ENCODE results near the gene DACT2.
"Not testable (repeated sequence)": the region's sequence is repeated elsewhere in the genome, so short reads cannot be mapped to it uniquely, and the experiment has no call there.

DACT2 gene

DNA sequence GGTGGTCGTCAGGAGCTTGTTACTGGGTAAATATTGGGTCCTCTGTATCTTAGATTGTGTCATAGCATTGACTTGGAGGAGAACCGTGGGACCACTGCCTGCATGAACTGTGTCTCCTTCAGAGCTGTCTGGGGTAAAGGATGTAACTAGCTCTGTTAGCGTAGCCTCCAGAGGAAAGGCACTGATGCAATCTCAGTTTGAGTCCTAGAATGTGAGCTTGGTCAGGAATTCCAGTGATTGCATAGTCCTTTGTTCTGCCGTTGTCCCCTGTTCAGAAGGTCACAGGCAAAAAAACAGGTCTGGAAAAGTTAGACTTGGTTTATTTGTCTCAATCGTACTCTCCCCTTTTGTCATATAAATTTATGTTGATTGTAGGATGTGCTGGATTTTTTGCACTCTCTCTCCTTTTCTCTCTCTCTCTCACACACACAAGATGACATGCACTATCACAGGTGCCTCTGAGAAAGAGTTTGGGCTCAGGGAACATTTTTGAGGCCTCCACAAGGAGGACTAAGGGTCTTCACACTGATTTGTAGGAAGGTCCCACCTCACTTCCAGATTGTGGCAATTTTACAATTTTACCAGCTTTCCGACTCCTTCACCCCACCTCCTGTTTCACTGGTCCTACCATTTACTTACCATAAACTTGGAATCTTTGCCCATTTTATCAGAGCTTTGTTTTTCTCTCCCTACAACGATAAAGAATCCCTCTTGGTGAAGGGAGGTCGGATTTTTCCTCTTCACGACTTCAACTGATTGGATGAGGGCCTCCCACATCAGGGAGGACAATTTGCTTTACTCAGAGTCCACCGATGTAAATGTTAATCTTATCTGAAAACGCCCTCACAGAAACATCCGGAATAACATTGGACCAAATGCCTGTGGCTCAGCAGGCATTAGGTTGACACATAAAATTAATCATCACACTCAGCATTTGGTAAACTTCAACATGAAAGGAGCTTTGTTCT, 7.0 kb upstream of the DACT2 start:
- DNase-seq = no peak

DNA sequence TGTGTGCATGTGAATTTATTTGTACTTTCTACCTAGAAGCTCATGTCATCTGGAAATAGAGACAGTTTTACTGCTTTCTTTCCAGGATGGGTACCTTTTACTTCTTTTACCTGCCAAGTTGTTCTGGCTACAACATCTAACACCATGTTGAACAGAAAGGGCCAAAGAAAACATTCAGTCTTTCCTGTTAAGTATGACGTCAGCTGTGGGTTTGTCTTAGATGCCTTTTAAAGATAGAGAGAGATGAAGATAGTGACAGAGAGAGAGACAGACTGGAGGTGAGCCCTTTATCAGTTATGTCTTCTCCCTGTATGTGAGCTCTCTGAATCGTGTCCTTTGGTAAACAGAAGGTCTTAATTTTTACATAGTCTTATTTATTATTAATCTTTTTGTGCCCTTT, 3.4 kb upstream of the DACT2 start:
- no peak for DNase-seq

DNA sequence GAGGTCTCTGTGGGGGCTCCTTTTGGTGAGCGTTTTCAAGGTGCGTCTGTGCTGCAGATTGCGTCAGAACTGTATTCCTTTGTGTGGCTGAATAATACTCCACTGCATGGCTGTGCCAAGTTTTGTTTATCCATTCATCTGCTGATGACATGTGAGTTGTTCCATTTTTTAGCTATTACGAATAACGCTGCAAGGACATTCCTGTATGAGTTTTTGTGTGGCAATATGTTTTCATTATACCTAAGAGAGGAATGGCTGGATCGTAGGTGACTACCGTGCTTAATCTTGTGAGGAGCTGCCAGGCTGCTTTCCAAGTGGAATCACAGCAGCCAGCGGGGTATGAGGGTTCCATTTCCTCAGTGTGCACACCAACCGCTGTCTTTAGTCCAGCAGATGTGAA, 1.1 kb upstream of the DACT2 start:
- no peak for DNase-seq

DNA sequence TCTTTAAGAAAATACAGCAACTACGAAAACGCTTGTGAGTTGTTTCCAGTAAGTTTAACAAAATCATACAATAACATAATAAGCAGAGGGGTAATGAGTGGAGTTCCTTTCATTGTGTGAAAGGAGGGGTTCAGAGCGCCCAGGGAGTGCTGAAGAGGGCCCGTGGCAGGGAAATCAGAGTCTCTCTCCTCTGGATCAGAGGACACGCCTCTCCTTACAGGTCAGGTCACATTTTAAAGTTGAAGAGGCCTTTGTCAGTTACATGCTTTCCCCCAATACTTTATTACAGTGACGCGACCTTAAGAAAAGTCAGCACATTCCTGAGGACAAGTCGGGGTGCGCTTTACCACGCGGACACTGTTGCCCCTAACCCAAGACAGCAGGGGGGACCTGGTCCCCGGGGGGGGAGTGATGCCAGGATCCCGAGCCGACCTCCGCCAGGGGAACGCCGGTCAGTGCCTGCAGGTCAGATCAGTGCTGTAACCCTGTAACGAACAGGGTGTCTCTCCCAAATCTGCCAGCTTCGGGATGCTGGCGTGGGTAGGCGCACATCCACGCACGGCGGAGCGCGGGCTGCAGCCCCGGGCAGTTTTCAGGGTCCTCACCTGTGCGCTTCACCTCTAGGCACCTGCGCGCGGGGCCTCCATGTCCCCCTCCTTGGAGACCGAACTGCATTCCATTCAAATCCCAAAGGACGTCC, 848 bp downstream of the DACT2 start:
- DNase-seq = no peak

DNA sequence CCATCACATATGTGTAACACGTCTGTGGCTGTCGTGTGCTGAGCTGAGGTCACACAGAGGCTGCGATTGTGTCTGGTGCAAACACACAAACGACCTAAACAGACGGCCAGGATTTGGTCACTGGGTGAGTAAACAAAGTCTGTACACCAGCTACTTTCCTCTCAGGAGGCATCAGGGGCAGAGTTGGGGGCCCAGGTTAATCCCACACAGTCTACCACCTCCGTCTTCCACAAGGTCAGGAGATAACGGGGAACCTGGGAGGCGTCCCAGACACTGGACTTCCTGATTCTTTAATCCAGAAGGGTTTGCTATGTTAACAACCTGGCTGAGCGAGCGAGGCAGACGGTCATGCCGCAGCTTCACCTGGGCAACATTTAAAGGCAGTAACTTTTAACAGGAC, 1.5 kb downstream of the DACT2 start:
- no peak for DNase-seq

DNA sequence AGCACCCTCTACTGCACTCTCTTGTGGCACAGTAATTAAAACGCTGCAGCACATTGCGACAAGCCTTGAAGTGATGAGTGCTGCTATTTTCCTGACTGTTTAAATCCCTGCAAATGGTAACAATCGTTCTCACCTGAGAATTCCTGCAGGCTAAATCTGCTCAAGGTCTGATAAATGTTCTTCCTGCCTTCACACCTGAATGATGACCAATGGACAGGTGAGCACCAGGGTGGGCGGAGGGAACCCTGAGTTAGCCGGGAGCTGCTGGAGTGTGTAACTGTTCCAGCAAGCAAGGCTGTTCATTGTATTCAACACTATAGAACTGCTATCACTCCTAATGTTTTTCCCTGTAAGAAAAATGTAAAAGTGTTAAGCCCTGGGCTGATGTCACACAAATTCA, 4.0 kb downstream of the DACT2 start:
- DNase-seq = no peak

DNA sequence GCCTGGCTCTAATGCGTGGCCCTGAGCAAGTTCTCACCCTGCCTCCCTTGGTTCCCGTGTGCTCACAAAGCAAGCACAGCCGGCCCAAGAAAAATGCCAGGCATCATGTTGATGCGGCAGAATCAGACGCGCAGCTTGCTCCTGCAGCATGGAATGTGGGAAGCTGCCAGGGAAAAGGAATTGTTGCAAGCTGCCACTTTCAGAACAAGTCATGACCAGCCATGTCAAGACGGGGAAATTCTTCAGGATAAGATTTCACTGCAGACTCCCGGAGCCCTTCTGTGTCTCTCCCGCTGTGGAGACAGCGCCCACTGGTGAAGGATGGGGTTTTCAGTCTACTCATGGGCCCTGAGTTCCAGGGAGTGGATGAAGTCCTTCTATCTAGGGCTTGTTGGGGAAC, 4.6 kb downstream of the DACT2 start:
- no peak for DNase-seq

DNA sequence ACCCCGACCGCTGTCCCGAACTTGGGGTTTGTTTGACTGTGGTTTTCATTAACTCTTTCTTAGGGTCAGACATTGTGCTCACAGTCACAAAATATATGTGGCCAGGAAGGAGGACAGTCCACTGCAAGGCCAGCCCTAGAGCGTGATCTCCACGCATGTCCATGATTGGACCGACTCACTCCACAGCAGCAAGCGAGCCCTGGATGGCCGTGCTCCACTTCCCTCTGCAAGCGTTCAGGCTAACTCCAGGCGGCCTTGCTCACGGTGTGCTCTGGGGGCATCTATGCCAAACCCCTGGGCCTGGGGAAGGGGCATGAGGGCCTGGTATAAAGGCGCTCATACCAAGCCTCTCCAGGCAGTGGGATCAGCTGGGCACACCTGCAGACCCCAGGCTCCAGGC, 5.6 kb downstream of the DACT2 start:
- DNase-seq = no peak

DNA sequence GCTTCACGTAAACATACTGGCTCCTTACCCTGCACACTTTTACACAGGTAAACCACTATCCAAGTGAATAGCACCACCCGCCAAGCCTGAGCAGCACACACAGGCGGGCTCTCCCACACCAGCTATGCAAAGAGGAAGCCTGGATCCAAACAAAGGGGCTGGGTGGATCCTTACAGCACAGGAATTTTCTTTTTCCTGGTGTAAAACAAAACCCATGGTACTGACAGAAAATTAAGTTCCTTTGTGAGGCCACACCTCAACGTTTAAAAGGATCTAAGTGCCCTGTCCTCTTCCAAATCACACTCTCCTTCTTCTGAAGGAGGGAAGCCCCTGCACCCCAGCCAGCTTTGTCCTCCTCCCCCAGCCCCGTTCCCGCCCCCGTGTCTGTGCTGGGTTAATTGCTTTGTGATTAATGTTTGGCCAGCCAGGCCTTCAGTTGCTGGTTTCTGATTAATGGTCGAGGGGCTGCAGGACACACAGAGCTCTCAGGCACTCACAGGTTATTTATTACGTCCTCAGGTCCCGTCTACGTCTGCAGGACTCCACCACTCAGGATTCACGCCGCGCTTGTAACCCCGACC, 6.1 kb downstream of the DACT2 start:
- no peak for DNase-seq

DNA sequence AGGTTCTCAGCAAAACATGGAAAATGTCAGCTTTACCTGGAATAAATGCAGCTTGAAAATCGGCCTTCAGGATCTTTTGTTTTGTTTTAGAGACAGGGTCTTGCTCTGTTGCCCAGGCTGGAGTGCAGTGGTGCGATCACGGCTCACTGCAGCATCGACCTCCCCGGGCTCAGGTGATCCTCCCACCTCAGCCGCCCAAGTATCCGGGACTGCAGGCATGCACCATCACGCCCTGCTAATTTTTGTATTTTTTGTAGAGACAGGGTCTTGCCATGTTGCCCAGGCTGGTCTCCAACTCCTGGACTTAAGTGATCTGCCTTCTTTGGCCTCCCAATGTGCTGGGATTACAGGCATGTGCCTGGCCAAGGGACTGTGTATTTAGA, 7.5 kb downstream of the DACT2 start:
- not testable (repeated sequence) for DNase-seq

DNA sequence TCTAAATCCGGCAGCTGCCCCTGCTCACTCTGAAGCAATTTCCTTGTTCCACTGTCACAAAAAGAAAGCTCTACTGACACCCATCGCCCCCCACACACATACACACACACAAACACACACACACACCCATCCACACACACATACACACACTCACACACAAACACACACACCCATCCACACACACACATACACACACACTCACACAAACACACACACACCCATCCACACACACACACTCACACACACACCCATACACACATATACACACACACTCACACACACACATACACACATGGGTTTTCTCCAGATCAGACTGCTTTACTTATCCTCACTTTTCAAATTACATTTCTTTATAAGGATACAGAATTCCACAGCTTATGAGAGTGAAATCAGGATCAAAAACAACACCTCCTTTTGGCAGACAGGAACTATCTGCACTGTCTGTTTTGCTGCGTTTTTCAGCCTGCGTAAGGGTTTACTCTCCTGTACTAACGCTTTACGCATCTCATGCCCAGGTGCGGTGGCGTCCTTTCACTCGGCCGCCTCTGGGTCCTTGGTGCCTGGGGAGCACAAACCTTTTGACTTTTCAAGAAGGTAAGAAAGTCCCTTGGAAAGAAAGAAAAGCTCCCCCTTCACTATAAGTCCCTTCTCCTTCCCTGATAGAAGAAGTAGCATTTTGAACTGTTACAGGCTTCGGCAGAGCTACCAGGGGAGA, 8.0 kb downstream of the DACT2 start:
- DNase-seq = no peak

DNA sequence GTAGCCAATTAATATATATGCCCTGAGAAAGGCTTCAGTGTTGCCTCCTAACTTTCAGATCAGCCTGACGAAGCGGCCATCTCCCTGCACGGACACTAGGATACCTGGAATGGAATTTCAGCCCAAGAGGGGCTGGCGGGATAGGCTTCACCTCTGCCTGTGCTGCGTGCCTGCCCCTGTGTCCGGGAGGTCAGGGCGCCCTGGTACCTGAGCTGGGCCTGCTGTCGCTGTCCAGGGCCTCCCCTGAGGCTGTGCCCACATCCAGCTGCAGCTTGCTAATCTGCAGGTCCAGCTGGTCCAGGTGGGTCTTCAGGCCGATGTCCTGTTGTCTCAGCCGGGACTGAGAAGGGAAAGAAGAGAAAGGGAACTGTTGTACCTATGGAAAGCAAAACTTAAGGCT, 8.6 kb downstream of the DACT2 start:
- no peak for DNase-seq

DNA sequence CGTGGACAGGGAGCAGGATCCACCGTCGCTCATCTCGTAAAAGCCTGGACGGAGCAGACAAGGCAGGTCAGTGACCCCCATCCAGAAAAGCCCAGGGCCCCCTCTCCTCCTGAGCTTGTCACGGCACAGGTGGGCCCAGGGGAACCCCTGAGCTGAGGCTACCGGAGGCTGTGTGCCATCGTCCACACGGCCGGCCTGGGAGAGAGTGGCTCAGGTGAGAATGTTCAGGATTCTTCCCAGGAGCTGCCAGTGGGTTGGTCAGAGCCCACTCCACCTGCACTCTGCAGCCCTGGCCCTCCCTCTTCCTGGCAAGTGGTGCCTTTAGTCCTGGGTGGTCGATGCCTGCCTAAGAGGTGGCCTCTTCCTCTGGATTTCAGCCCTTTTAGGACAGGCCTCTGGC, 9.2 kb downstream of the DACT2 start:
- DNase-seq = no peak

DNA sequence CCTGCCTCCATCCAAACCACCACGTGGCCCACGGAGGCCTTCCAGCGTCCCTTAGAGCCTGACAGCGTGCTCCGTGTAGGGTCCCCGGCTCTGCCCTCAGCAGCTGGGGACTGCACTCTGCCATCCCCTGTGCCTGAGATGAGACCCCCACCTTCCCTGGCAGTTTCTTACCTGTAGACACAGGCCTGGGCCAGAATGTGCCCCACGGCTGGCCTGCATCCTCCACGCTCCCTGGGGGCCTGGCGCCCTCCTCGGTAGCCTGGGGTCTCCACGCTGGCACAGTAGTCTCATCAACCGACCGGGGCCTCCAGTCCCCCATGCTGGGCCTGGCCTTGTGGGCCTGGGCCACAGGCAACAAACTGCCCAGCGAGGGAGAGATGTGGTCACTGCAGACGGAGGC, 9.6 kb downstream of the DACT2 start:
- DNase-seq = no peak

DNA sequence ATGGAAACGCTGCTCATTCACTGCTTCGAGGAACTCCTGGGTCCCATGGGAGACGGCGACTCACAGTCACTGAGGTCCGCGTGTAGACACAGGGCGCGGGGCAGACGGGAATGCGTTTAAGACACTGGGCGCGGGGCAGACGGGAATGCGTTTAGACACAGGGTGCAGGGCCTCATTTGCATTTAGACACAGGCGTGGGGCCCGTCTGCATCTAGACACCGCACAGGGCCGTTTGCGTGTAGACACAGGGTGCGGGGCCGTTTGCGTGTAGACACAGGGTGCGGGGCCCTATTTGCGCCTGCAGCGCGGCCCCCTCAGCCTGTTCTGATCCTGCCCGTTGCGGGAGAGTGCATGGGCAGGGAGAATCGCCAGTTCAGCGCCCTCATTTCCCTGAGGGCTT, 10.4 kb downstream of the DACT2 start:
- DNase-seq = no peak

DNA sequence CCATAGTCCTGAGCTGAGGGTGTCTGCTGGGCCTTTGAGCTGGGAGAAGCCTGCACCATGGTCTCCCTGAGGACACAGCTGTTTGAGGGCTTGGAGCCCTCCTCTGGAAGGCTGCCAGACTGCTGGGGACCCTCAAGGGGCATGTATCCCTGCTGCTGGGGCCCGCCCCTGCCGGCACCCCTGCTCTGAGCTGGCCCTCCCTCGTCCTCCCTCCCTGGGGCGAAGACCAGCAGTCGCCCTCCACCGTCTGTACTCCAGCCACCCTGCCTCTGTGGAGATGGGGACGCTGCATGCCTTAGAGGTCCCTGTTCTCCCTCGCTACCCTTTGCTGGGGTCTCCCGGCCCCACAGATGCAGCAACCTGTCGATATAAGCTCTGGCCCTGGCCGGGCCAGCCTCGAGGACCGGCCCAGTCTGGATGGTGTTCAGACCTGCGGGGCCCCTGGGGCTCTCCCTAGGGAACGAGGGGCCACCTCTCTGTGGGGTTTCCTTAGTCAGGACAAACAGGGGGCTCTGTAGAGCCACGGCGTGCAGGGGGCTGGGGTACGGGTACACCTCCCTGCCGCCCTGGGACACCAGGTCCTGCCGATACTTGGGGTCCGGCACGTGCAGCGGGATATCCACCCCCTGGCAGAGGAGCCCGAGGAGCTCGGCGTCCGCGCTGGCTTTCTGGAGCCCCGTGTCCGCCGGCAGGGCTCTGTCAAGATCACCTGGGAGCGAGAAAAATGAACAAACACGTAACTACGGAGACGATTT, 11.0 kb downstream of the DACT2 start:
- no peak for DNase-seq

DNA sequence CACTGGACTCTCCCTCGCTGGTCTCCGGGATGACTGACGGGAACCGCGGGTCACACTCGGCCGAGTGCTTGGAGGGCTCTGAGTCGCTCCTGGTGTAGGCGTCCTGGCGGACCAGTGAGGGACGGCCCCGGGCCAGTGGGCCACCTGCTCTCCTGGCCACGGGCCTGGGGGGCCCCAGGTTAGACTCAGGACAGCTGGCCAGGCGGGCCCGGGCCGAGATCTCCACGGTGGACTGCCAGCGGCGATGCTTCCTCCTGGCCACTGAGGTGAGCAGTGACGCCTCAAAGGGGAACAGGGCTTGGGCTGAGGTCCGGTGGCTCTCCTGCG, 11.9 kb downstream of the DACT2 start:
- no peak for DNase-seq

DNA sequence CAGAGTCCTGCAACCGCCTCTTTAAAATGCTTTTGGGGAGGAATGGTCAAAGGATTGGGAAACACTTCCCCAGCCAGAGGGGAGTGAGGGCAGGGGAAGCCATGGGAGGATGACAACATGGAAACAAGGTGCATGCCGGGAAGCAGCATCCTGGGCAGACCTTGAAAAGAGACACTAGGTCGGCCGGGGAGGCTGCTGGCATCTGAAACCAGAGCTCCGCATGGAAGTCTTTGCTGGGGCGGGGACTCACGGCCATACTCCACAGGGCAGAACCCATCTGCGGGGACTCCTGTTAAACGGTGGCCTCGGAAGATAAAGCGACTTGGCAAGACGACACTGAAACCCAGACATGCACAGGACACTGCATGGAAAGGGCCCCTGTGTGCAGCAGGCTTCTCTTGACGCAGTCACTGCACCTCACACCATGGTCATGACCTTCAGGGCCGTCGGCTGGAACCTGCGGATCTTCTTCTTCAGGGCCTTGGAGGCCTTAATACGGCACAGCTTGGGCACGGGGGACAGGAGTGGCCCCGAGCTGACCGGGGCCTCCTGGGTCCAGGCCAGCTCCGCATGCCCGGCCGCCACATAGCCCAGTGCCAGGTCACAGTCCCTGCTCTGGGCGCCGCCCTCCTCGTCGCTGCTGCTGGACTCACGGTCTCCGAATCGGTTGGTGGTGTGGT, 12.4 kb downstream of the DACT2 start:
- no peak for DNase-seq

DNA sequence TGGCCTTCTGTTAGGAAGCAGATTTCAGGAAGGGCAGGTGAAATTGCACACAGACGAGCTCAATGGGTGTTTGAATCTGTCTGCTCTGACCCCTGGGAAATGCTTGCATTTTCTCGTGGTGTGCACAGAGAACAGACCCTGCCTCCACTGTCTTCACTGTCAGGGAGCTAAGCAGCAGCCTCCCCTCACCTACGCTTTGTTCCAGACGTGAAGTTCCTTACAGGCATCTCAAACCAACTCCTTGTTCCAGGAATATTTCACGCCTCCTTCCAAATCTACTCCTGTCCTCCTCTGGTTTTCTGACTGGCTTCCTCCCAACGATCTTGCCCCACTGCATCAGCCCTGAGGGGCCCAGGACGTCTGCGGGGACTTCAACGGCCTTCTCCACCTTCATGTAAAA, 13.7 kb downstream of the DACT2 start:
- peak in 14 of 56 donors; percentile 38 to 77 (median 59) for DNase-seq

DNA sequence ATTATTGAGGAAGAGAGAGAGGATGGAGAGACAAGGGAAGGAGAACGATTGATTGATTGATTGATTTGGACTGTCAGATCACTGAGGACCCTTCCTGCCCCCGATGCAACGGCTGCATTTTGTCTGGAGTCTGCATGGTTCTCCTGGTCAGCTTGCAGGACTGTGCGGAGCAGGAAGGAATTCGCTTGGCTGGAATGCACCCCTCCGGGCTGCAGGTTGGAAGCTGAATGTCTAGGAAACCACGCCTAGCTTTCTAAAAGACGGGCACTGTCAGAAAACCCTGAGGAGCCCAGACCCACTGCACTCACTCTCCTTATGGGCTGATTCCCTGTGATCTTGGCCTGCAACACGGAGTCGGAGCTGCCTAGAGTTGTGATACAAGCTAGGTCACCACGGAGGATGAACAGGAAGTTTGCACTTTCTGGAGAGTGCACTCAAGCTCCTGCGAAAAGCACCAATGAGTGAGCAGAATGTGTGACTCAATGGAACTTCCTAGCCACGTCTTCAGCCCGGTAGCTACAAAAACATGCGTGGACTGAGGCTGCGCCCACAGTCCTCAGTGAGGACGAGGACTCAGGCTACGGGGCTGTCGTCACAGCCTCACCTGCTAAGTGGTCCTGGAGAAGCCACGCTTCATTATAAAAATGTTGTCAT, 14.4 kb downstream of the DACT2 start:
- DNase-seq = peak in 1 of 56 donors; percentile 32
